WTC11 (cell line): Measurements from ENCODE around the gene PDLIM4. TPM values are rescaled to one million over a fixed set of nuclear protein-coding genes. Genes with fewer than 3 reads are reported as not detected.

ENCODE experiments used
- ATAC-seq: fragments of 200-7000 bp; cut with Tn5 transposase; 2 replicates; pipeline ENCODE4 v1.10.0; 2021; ENCODE audit warnings: mild to moderate bottlenecking, moderate library complexity
- CTCF ChIA-PET: fragments of 300-600 bp; sonication (Branson Sonifier 250); formaldehyde crosslinking; loops from one replicate; lab custom pipeline; 2021; ENCODE audit warnings: antibody characterized with exemption; lab: Charles Lee
- POLR2A ChIA-PET: fragments of 350-600 bp; sonication (Branson Sonifier 250); formaldehyde crosslinking; loops from one replicate; lab custom pipeline; 2021; ENCODE audit warnings: antibody characterized with exemption; lab: Charles Lee
- DNase-seq: peaks from one replicate; pipeline ENCODE4 v3.0.0; 2021; ENCODE audit warnings: low spot score
- H3K27ac Mint-ChIP-seq: 2 replicates; pipeline ENCODE4 v1.8.0; 2021; ENCODE audit warnings: mixed read lengths
- H3K27me3 Mint-ChIP-seq: 2 replicates; pipeline ENCODE4 v1.8.0; 2021; ENCODE audit warnings: low read depth, mild to moderate bottlenecking, moderate library complexity, mixed read lengths
- H3K36me3 Mint-ChIP-seq: 2 replicates; pipeline ENCODE4 v1.8.0; 2021; ENCODE audit warnings: mixed read lengths
- H3K4me1 Mint-ChIP-seq: 2 replicates; pipeline ENCODE4 v1.8.0; 2022; ENCODE audit warnings: mixed read lengths
- H3K4me3 Mint-ChIP-seq: 2 replicates; pipeline ENCODE4 v1.8.0; 2021; ENCODE audit warnings: mild to moderate bottlenecking, moderate library complexity, mixed read lengths
- H3K9me3 Mint-ChIP-seq: 2 replicates; pipeline ENCODE4 v1.8.0; 2021; ENCODE audit warnings: mixed read lengths
- FOXK1 ChIP-seq: sonication (generic); formaldehyde crosslinking; IDR thresholded peaks from 2 replicates; pipeline ENCODE4 v1.8.0; 2022; ENCODE audit warnings: mild to moderate bottlenecking, moderate library complexity, missing genetic modification reagents
- GRHL2 ChIP-seq: fragments of 250-450 bp; sonication (Bioruptor Pico); IDR thresholded peaks from 2 replicates; pipeline ENCODE4 v1.8.0; 2022; ENCODE audit warnings: mild to moderate bottlenecking, moderate library complexity; ENCODE audit not compliant: insufficient replicate concordance, severe bottlenecking
- HMGA2 ChIP-seq: fragments of 250-450 bp; sonication (Bioruptor Pico); IDR thresholded peaks from 2 replicates; pipeline ENCODE4 v1.4.0; 2021; ENCODE audit warnings: mild to moderate bottlenecking, moderate library complexity
- IRF2 ChIP-seq: sonication (generic); formaldehyde crosslinking; IDR thresholded peaks from 2 replicates; pipeline ENCODE4 v1.8.0; 2022; ENCODE audit warnings: low read depth, missing genetic modification reagents, borderline replicate concordance
- JAZF1 ChIP-seq: fragments of 250-450 bp; sonication (Bioruptor Pico); IDR thresholded peaks from 2 replicates; pipeline ENCODE4 v1.9.0; 2021; ENCODE audit warnings: moderate library complexity, mild to moderate bottlenecking, inconsistent platforms
- KAT7 ChIP-seq: sonication (generic); formaldehyde crosslinking; IDR thresholded peaks from 2 replicates; pipeline ENCODE4 v1.8.1; 2023; ENCODE audit warnings: missing genetic modification reagents, mild to moderate bottlenecking, borderline replicate concordance
- MXD4 ChIP-seq: fragments of 250-450 bp; sonication (Bioruptor Pico); IDR thresholded peaks from 2 replicates; pipeline ENCODE4 v1.8.0; 2021; ENCODE audit warnings: mild to moderate bottlenecking, moderate library complexity, borderline replicate concordance
- MYBL2 ChIP-seq: sonication (generic); formaldehyde crosslinking; IDR thresholded peaks from 2 replicates; pipeline ENCODE4 v1.8.1; 2023; ENCODE audit warnings: mild to moderate bottlenecking, moderate library complexity, missing genetic modification reagents
- NR2C2 ChIP-seq: sonication (generic); formaldehyde crosslinking; IDR thresholded peaks from 2 replicates; pipeline ENCODE4 v1.8.0; 2022; ENCODE audit warnings: mild to moderate bottlenecking, missing genetic modification reagents
- TEAD4 ChIP-seq: sonication (generic); formaldehyde crosslinking; IDR thresholded peaks from 2 replicates; pipeline ENCODE4 v1.8.0; 2022; ENCODE audit warnings: mild to moderate bottlenecking, missing genetic modification reagents
- ZNF219 ChIP-seq: sonication (generic); formaldehyde crosslinking; IDR thresholded peaks from 2 replicates; pipeline ENCODE4 v1.8.0; 2023; ENCODE audit warnings: missing genetic modification reagents, mild to moderate bottlenecking, borderline replicate concordance
- ZNF396 ChIP-seq: fragments of 250-450 bp; sonication (Bioruptor Pico); IDR thresholded peaks from 2 replicates; pipeline ENCODE4 v1.8.0; 2021; ENCODE audit warnings: mild to moderate bottlenecking, moderate library complexity, borderline replicate concordance
- total RNA-seq: library from RNA; stranded (reverse); gene quantifications from 3 replicates; pipeline ENCODE4 v1.2.3, GENCODE V29; 2021
- TF ChIP-seq, protein P1 (sequence below): sonication (generic); formaldehyde crosslinking; conservative IDR thresholded peaks from 2 replicates; pipeline ENCODE4 v1.8.1; 2023; ENCODE audit warnings: mild to moderate bottlenecking, low read depth, missing genetic modification reagents, moderate library complexity
- TF ChIP-seq, protein P2 (sequence below): sonication (generic); formaldehyde crosslinking; IDR thresholded peaks from 2 replicates; pipeline ENCODE4 v1.8.0; 2022; ENCODE audit warnings: mild to moderate bottlenecking, missing genetic modification reagents
- TF ChIP-seq, protein P3 (sequence below): sonication (generic); formaldehyde crosslinking; IDR thresholded peaks from 2 replicates; pipeline ENCODE4 v1.8.0; 2023; ENCODE audit warnings: missing genetic modification reagents, mild to moderate bottlenecking, borderline replicate concordance
- TF ChIP-seq, protein P4 (sequence below): sonication (generic); formaldehyde crosslinking; IDR thresholded peaks from 2 replicates; pipeline ENCODE4 v1.8.1; 2023; ENCODE audit warnings: mild to moderate bottlenecking, missing genetic modification reagents, moderate library complexity
- TF ChIP-seq, protein P5 (sequence below): sonication (generic); formaldehyde crosslinking; IDR thresholded peaks from 2 replicates; pipeline ENCODE4 v1.8.0; 2022; ENCODE audit warnings: missing genetic modification reagents
- TF ChIP-seq, protein P6 (sequence below): sonication (generic); formaldehyde crosslinking; IDR thresholded peaks from 2 replicates; pipeline ENCODE4 v1.8.0; 2022; ENCODE audit warnings: mild to moderate bottlenecking, missing genetic modification reagents
- TF ChIP-seq, protein P7 (sequence below): sonication (generic); formaldehyde crosslinking; IDR thresholded peaks from 2 replicates; pipeline ENCODE4 v1.8.1; 2022; ENCODE audit warnings: missing genetic modification reagents, borderline replicate concordance

Gene PDLIM4
- total RNA-seq, 1 experiment from 2014 or later: 11.4 TPM

DNA sequence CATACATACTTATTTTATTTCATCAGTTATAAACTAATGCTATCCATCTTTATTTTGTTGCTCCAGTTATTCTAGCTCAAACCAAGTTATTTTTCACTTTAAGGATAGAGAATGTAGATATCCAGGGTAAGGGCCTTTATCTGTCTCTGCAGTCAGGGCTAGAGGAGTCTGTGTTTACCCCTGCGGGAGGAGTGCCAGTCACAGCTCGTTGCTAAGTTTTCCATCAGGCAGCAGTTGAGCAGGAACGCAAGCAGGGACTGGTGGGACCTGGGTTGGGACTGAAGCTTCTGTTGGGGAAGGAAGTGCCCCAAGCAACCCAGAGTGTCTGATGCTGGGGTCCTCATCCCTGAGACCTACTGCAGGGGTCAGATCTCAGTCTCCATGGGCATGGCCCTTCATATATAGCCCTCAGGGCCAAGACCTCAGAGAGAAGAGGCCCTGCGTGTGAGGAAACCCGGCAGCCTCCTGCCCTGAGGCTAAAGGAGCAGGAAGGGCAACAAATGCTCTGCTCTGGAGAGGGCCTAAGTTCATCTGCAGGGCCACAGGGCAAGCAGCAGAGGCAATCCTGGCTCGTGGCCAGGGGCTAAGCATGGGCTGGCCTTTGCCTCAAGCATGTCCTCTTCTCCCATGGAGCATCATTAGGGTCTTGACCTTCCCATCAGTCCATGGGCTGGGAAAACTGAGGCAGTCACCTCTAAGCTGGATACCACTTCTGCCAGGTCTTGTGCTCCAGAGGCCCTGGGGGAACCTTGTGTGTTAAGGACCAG lies 43.3 kb downstream of the PDLIM4 start:
- DNase-seq (no peak), ATAC-seq (no peak)
- no peak overlapping the region for H3K4me3 Mint-ChIP-seq
- peaks cover 9% of the 10 kb centered on the region for H3K9me3 Mint-ChIP-seq
- POLR2A ChIA-PET: no interaction called here
- TF ChIP-seq FOXK1 (CRISPR knock-in tag): no peak
- no peak for TF ChIP-seq MYBL2 (CRISPR knock-in tag)
- TF ChIP-seq HMGA2: no peak
- TF ChIP-seq, protein P1, sequence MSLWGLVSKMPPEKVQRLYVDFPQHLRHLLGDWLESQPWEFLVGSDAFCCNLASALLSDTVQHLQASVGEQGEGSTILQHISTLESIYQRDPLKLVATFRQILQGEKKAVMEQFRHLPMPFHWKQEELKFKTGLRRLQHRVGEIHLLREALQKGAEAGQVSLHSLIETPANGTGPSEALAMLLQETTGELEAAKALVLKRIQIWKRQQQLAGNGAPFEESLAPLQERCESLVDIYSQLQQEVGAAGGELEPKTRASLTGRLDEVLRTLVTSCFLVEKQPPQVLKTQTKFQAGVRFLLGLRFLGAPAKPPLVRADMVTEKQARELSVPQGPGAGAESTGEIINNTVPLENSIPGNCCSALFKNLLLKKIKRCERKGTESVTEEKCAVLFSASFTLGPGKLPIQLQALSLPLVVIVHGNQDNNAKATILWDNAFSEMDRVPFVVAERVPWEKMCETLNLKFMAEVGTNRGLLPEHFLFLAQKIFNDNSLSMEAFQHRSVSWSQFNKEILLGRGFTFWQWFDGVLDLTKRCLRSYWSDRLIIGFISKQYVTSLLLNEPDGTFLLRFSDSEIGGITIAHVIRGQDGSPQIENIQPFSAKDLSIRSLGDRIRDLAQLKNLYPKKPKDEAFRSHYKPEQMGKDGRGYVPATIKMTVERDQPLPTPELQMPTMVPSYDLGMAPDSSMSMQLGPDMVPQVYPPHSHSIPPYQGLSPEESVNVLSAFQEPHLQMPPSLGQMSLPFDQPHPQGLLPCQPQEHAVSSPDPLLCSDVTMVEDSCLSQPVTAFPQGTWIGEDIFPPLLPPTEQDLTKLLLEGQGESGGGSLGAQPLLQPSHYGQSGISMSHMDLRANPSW (CRISPR knock-in tag): no peak
- no peak for TF ChIP-seq NR2C2
- TF ChIP-seq, protein P2, sequence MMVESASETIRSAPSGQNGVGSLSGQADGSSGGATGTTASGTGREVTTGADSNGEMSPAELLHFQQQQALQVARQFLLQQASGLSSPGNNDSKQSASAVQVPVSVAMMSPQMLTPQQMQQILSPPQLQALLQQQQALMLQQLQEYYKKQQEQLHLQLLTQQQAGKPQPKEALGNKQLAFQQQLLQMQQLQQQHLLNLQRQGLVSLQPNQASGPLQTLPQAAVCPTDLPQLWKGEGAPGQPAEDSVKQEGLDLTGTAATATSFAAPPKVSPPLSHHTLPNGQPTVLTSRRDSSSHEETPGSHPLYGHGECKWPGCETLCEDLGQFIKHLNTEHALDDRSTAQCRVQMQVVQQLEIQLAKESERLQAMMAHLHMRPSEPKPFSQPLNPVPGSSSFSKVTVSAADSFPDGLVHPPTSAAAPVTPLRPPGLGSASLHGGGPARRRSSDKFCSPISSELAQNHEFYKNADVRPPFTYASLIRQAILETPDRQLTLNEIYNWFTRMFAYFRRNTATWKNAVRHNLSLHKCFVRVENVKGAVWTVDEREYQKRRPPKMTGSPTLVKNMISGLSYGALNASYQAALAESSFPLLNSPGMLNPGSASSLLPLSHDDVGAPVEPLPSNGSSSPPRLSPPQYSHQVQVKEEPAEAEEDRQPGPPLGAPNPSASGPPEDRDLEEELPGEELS (CRISPR knock-in tag): no peak
- no peak for TF ChIP-seq MXD4 (CRISPR knock-in tag)
- no peak for TF ChIP-seq ZNF396 (CRISPR knock-in tag)
- no peak for TF ChIP-seq JAZF1 (CRISPR knock-in tag)
- TF ChIP-seq KAT7 (CRISPR knock-in tag): no peak
- TF ChIP-seq GRHL2 (CRISPR knock-in tag): no peak
- TF ChIP-seq, protein P3, sequence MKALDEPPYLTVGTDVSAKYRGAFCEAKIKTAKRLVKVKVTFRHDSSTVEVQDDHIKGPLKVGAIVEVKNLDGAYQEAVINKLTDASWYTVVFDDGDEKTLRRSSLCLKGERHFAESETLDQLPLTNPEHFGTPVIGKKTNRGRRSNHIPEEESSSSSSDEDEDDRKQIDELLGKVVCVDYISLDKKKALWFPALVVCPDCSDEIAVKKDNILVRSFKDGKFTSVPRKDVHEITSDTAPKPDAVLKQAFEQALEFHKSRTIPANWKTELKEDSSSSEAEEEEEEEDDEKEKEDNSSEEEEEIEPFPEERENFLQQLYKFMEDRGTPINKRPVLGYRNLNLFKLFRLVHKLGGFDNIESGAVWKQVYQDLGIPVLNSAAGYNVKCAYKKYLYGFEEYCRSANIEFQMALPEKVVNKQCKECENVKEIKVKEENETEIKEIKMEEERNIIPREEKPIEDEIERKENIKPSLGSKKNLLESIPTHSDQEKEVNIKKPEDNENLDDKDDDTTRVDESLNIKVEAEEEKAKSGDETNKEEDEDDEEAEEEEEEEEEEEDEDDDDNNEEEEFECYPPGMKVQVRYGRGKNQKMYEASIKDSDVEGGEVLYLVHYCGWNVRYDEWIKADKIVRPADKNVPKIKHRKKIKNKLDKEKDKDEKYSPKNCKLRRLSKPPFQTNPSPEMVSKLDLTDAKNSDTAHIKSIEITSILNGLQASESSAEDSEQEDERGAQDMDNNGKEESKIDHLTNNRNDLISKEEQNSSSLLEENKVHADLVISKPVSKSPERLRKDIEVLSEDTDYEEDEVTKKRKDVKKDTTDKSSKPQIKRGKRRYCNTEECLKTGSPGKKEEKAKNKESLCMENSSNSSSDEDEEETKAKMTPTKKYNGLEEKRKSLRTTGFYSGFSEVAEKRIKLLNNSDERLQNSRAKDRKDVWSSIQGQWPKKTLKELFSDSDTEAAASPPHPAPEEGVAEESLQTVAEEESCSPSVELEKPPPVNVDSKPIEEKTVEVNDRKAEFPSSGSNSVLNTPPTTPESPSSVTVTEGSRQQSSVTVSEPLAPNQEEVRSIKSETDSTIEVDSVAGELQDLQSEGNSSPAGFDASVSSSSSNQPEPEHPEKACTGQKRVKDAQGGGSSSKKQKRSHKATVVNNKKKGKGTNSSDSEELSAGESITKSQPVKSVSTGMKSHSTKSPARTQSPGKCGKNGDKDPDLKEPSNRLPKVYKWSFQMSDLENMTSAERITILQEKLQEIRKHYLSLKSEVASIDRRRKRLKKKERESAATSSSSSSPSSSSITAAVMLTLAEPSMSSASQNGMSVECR (CRISPR knock-in tag): no peak
- TF ChIP-seq, protein P4, sequence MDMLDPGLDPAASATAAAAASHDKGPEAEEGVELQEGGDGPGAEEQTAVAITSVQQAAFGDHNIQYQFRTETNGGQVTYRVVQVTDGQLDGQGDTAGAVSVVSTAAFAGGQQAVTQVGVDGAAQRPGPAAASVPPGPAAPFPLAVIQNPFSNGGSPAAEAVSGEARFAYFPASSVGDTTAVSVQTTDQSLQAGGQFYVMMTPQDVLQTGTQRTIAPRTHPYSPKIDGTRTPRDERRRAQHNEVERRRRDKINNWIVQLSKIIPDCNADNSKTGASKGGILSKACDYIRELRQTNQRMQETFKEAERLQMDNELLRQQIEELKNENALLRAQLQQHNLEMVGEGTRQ: no peak
- no peak for TF ChIP-seq TEAD4 (CRISPR knock-in tag)
- no peak for TF ChIP-seq IRF2 (CRISPR knock-in tag)
- TF ChIP-seq, protein P5, sequence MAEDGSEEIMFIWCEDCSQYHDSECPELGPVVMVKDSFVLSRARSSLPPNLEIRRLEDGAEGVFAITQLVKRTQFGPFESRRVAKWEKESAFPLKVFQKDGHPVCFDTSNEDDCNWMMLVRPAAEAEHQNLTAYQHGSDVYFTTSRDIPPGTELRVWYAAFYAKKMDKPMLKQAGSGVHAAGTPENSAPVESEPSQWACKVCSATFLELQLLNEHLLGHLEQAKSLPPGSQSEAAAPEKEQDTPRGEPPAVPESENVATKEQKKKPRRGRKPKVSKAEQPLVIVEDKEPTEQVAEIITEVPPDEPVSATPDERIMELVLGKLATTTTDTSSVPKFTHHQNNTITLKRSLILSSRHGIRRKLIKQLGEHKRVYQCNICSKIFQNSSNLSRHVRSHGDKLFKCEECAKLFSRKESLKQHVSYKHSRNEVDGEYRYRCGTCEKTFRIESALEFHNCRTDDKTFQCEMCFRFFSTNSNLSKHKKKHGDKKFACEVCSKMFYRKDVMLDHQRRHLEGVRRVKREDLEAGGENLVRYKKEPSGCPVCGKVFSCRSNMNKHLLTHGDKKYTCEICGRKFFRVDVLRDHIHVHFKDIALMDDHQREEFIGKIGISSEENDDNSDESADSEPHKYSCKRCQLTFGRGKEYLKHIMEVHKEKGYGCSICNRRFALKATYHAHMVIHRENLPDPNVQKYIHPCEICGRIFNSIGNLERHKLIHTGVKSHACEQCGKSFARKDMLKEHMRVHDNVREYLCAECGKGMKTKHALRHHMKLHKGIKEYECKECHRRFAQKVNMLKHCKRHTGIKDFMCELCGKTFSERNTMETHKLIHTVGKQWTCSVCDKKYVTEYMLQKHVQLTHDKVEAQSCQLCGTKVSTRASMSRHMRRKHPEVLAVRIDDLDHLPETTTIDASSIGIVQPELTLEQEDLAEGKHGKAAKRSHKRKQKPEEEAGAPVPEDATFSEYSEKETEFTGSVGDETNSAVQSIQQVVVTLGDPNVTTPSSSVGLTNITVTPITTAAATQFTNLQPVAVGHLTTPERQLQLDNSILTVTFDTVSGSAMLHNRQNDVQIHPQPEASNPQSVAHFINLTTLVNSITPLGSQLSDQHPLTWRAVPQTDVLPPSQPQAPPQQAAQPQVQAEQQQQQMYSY (CRISPR knock-in tag): no peak
- TF ChIP-seq, protein P6, sequence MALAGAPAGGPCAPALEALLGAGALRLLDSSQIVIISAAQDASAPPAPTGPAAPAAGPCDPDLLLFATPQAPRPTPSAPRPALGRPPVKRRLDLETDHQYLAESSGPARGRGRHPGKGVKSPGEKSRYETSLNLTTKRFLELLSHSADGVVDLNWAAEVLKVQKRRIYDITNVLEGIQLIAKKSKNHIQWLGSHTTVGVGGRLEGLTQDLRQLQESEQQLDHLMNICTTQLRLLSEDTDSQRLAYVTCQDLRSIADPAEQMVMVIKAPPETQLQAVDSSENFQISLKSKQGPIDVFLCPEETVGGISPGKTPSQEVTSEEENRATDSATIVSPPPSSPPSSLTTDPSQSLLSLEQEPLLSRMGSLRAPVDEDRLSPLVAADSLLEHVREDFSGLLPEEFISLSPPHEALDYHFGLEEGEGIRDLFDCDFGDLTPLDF (CRISPR knock-in tag): no peak
- no peak for TF ChIP-seq ZNF219 (CRISPR knock-in tag)
- TF ChIP-seq, protein P7, sequence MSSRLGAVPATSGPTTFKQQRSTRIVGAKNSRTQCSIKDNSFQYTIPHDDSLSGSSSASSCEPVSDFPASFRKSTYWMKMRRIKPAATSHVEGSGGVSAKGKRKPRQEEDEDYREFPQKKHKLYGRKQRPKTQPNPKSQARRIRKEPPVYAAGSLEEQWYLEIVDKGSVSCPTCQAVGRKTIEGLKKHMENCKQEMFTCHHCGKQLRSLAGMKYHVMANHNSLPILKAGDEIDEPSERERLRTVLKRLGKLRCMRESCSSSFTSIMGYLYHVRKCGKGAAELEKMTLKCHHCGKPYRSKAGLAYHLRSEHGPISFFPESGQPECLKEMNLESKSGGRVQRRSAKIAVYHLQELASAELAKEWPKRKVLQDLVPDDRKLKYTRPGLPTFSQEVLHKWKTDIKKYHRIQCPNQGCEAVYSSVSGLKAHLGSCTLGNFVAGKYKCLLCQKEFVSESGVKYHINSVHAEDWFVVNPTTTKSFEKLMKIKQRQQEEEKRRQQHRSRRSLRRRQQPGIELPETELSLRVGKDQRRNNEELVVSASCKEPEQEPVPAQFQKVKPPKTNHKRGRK: no peak
- CTCF ChIA-PET: no interaction called here
- H3K27me3 Mint-ChIP-seq: peaks cover 16% of the 10 kb centered on the region
- H3K27ac Mint-ChIP-seq: no peak overlapping the region
- no peaks in the 10 kb centered on the region; the same call in 1 of the 2 replicates for H3K36me3 Mint-ChIP-seq
- H3K4me1 Mint-ChIP-seq: peaks cover 8% of the 10 kb centered on the region; the same call in 1 of the 2 replicates
